SIG-M5 treated with dmso at 0.1 percent for 504 hours (cell line): ENCODE measurements around the gene TIA1.

Source experiments
- DNase-seq: peaks from one replicate; lab custom pipeline; 2025; ENCODE audit not compliant: unreplicated experiment; lab: John Stamatoyannopoulos, UW

TIA1 gene

GRCh38 chr2:70161069-70161534 lies 87.3 kb downstream of the TIA1 start:
- DNase-seq = no peak

DNA sequence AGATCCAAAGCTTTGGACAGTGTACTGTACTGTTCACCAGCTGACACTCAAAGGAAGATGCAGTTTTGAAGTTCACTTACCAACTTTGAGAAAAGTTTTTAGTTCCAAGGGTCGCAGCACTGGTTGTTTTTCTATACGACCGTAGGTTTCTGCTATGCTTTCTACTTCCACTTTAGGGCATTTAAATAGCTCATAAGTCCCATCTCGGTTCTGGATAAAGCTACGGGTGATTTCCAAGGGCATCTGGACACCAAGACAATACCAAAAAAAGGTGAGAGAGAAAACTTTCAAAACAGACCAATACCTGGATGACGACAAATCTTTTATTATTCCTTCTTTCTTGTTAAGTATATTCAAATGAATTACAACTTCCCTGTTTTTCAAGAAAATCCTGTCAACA lies 87.9 kb downstream of the TIA1 start:
- no peak for DNase-seq
